Measurements from ENCODE around the gene CHAD. TPM values are rescaled to one million over a fixed set of nuclear protein-coding genes. Genes with fewer than 3 reads are reported as not detected.

The CHAD gene
- total and polyA plus RNA-seq, 2 of the 4 experiments (the other 2 are of a cell fraction) = 0.03 TPM; not detected in 1

DNA sequence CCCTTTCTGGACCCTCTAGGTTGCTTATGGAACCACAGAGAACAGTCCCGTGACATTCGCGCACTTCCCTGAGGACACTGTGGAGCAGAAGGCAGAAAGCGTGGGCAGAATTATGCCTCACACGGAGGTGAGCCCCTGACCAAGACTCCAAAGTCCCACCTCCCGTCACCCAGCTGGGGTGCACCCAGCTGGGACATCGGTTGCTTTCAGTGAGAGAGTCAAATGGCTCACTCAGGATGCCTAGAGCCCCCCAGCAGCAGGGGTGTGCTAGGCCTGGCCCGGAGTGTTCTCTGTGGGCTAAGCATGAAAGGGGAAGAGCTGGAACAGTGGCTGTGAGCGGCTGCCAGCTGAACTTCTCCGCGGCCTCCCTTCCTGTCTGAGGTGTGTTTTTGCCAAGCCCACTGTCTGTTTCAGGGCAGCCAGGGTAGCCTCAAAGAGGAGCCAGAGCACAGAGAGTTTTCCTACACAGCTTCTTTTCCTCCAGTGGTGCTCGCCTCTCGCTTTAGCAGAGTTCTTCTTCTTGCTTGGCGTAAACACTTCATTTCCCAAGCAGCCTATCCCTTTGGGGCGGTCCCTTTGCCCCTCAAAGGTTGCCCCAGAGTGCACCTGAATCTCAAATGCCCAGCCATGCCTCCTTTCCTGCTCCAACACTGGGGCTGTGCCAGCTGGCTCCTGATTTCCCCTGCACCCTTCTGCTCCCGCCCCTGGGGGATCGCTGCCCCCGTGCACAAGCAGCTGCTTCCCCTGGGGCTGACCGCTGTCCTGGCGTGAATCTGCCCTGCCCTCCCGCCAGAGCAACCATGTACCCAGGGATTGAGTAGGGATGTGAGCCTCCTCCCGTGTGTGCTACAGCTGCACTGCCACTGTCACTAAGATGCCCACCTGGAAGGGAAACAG, 2.6 kb upstream of the CHAD start:
- H3K56ac ChIP-seq (ENCODE audit: extremely low read depth, insufficient read depth, low read length) = no peak overlapping the region
- TF ChIP-seq RFX5 (IDR thresholded peaks at IDR 0.05; ENCODE audit: low read depth, low read length) (no peak), MXI1 (IDR thresholded peaks at IDR 0.05; ENCODE audit: borderline replicate concordance, low read depth, low read length) (no peak), MAFK (IDR thresholded peaks at IDR 0.05; ENCODE audit: low read depth, low read length) (no peak)
- H3K4me1 ChIP-seq (ENCODE audit: control insufficient read depth, insufficient read depth, low read length) = peaks cover 2% of the 10 kb centered on the region
- no peak overlapping the region for H3K18ac ChIP-seq (ENCODE audit: low read depth, low read length)
- H2BK5ac ChIP-seq (ENCODE audit: low read depth, low read length, poor library complexity, severe bottlenecking) = no peak overlapping the region
- in situ Hi-C loops (cut with MboI; ENCODE audit: low sequenced_read_pairs) (no loop called here), dilution Hi-C loops (cut with HindIII; ENCODE audit: low sequenced_read_pairs, unreplicated experiment) (no loop called here), intact Hi-C loops (cut with micrococcal nuclease) (no loop called here)
- H2BK120ac ChIP-seq (ENCODE audit: low read depth, low read length) = no peak overlapping the region
- BruUV-seq (replicated peaks) = no TSS peak
- H3K4ac ChIP-seq (ENCODE audit: low read depth, low read length) = no peak overlapping the region
- no peak overlapping the region for H2BK20ac ChIP-seq (ENCODE audit: low read depth, low read length)
- ATAC-seq (ENCODE audit: low read depth) (no peak), DNase-seq (no peak)
- H3K36me3 ChIP-seq (ENCODE audit: control insufficient read depth, insufficient read depth, low read length) = peaks cover 14% of the 10 kb centered on the region; the same call in 1 of the 2 replicates
- no peak overlapping the region for H4K8ac ChIP-seq (ENCODE audit: low read depth in 2 of 2, low read length in 2 of 2)
- no peak overlapping the region for H3K4me3 ChIP-seq (ENCODE audit: insufficient read depth, low read depth, low read length)
- WGBS, 2 experiments (ENCODE audit: extremely low coverage in 2 of 2, insufficient read length in 1 of 2) = 88% methylated on average over 10 of the region's 22 CpGs; no CpG with 5 or more reads in 1 of the 2 experiments
- H3K23ac ChIP-seq (ENCODE audit: low read depth, low read length) = no peak overlapping the region
- POLR2A ChIA-PET (ENCODE audit: unreplicated experiment) = no interaction called here
- H3K14ac ChIP-seq (replicated peaks; ENCODE audit: low read depth, low read length) = no peak overlapping the region
- no peaks in the 10 kb centered on the region for H3K79me1 ChIP-seq (ENCODE audit: low read depth in 1 of 2, low read length in 2 of 2)
- H4K91ac ChIP-seq (ENCODE audit: insufficient read depth, low read depth, low read length) = no peak overlapping the region
- CTCF ChIA-PET = no interaction called here
- H3K9ac ChIP-seq (ENCODE audit: low read depth, low read length) = no peak overlapping the region
- H3K27ac ChIP-seq (ENCODE audit: insufficient read depth, low read length) = no peak overlapping the region
- H4K20me1 ChIP-seq (ENCODE audit: insufficient read depth, low read length) = no peaks in the 10 kb centered on the region; the same call in 1 of the 2 replicates
- no peak overlapping the region for H2AK9ac ChIP-seq (replicated peaks; ENCODE audit: low read depth, low read length, poor library complexity)
- no peak overlapping the region for H2AFZ ChIP-seq (replicated peaks; ENCODE audit: low read length, poor library complexity)
- no peaks in the 10 kb centered on the region for H3K9me3 ChIP-seq (ENCODE audit: control insufficient read depth, insufficient read depth, low read length)
- H3K9me1 ChIP-seq (ENCODE audit: insufficient read depth, low read length) = no peaks in the 10 kb centered on the region
- H3K27me3 ChIP-seq (ENCODE audit: control insufficient read depth, insufficient read depth, low read length) = peaks cover 27% of the 10 kb centered on the region
- H2BK15ac ChIP-seq (ENCODE audit: low read depth, low read length) = no peak overlapping the region
- H4K5ac ChIP-seq (ENCODE audit: low read depth, low read length) = no peak overlapping the region
- H2AK5ac ChIP-seq (ENCODE audit: low read depth, low read length) = no peak overlapping the region
- no peak overlapping the region for H3K4me2 ChIP-seq (ENCODE audit: low read depth, low read length)
